Calu3 (cell line): Measurements from ENCODE around the gene GTF2H3. TPM values are rescaled to one million over a fixed set of nuclear protein-coding genes. Genes with fewer than 3 reads are reported as not detected.

ENCODE experiments used
- BruUV-seq: library from RNA; stranded (reverse); fragments of 400-500 nt; replicated peaks from 2 replicates; lab custom pipeline; 2021; lab: Mats Ljungman, UMichigan
- CTCF ChIA-PET: fragments of 300-600 bp; sonication (Branson Sonifier 250); formaldehyde crosslinking; loops from one replicate; lab custom pipeline; 2022; ENCODE audit warnings: antibody characterized with exemption; lab: Charles Lee
- DNase-seq: peaks from one replicate; pipeline ENCODE4 v3.0.0; 2022
- H3K27ac Mint-ChIP-seq: one replicate; pipeline ENCODE4 v1.8.0; 2022; ENCODE audit warnings: mixed read lengths; ENCODE audit not compliant: unreplicated experiment
- H3K27me3 Mint-ChIP-seq: one replicate; pipeline ENCODE4 v1.8.0; 2022; ENCODE audit warnings: mixed read lengths; ENCODE audit not compliant: unreplicated experiment
- H3K36me3 Mint-ChIP-seq: one replicate; pipeline ENCODE4 v1.8.0; 2022; ENCODE audit warnings: mild to moderate bottlenecking, moderate library complexity, mixed read lengths; ENCODE audit not compliant: insufficient read depth, unreplicated experiment
- H3K4me1 Mint-ChIP-seq: one replicate; pipeline ENCODE4 v1.8.0; 2022; ENCODE audit warnings: mild to moderate bottlenecking, low read depth, mixed read lengths; ENCODE audit not compliant: unreplicated experiment
- H3K4me3 Mint-ChIP-seq: one replicate; pipeline ENCODE4 v1.8.0; 2022; ENCODE audit warnings: mild to moderate bottlenecking, low read depth, moderate library complexity, mixed read lengths; ENCODE audit not compliant: unreplicated experiment
- H3K9me3 Mint-ChIP-seq: one replicate; pipeline ENCODE4 v1.8.0; 2022; ENCODE audit warnings: low read depth, mixed read lengths; ENCODE audit not compliant: unreplicated experiment
- intact Hi-C: fragments of 100-400 bp; cut with micrococcal nuclease; formaldehyde crosslinking; loops from one replicate; pipeline ENCODE4 v1.10.0; 2022; ENCODE audit not compliant: unreplicated experiment
- total RNA-seq: library from RNA; stranded (reverse); gene quantifications from 2 replicates; pipeline ENCODE4 v1.2.3, GENCODE V29; 2022
- TF ChIP-seq, protein P1 (sequence below): fragments of 200-600 bp; IDR thresholded peaks from one replicate; pipeline ENCODE4 v1.8.0; 2022; ENCODE audit warnings: antibody characterized with exemption; ENCODE audit not compliant: unreplicated experiment

Gene GTF2H3
- total RNA-seq, 1 experiment from 2014 or later = 59.8 TPM

DNA sequence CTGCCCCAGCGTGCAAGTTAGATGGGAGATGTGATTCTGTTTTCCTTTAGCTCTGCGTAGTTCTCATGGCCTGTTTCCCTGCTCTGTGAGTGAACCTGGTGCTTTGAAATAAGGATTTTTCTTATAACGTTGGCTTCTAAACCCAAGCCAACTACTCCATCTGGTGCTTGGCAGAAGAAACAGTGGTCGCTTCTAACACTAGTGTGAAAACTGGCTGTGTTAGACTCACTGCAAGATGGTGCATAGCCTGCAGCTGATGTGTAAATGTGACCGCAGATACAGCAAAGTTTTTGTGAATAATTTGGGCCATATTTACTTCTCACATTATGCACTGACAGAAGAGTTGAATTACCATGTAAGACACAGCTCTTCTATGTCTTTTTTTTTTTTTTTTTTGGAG, 12.2 kb downstream of the GTF2H3 start:
- peaks cover 61% of the 10 kb centered on the region for H3K36me3 Mint-ChIP-seq
- no TSS peak for BruUV-seq

DNA sequence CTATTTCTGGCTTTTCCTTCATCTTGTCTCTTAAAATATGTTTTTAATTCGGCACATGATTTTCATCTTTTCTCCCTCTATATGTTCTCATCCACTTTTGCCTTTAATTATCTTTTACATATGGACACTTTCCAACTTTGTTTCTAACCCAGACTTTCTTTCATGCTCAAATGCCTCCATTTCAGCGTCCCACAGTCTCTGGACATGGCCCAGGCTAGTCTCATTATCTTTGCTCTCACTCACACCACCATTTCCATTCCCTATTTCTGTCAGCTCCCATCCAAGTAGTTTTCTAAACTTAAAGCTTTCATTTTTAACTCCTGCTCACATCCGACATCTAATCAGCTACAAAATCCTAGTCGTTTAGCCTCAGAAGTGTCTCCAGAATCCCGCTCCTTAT, 14.8 kb downstream of the GTF2H3 start:
- Mint-ChIP-seq H3K4me1 (no peaks in the 10 kb centered on the region), H3K27me3 (no peaks in the 10 kb centered on the region), H3K9me3 (no peaks in the 10 kb centered on the region), H3K4me3 (no peak overlapping the region), H3K36me3 (peaks cover 64% of the 10 kb centered on the region), H3K27ac (no peak overlapping the region)
- TF ChIP-seq, protein P1, sequence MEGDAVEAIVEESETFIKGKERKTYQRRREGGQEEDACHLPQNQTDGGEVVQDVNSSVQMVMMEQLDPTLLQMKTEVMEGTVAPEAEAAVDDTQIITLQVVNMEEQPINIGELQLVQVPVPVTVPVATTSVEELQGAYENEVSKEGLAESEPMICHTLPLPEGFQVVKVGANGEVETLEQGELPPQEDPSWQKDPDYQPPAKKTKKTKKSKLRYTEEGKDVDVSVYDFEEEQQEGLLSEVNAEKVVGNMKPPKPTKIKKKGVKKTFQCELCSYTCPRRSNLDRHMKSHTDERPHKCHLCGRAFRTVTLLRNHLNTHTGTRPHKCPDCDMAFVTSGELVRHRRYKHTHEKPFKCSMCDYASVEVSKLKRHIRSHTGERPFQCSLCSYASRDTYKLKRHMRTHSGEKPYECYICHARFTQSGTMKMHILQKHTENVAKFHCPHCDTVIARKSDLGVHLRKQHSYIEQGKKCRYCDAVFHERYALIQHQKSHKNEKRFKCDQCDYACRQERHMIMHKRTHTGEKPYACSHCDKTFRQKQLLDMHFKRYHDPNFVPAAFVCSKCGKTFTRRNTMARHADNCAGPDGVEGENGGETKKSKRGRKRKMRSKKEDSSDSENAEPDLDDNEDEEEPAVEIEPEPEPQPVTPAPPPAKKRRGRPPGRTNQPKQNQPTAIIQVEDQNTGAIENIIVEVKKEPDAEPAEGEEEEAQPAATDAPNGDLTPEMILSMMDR = no peak
- intact Hi-C loops = no loop called here
- no TSS peak for BruUV-seq
- CTCF ChIA-PET = no interaction called here
- no peak for DNase-seq

More for the DNA sequence above, 12.2 kb downstream of the GTF2H3 start:
- intact Hi-C loops = no loop called here
- CTCF ChIA-PET = no interaction called here
- Mint-ChIP-seq H3K27me3 (no peaks in the 10 kb centered on the region), H3K27ac (no peak overlapping the region), H3K9me3 (no peaks in the 10 kb centered on the region), H3K4me3 (no peak overlapping the region), H3K4me1 (no peaks in the 10 kb centered on the region)
- TF ChIP-seq, protein P1 = no peak
- no peak for DNase-seq

DNA sequence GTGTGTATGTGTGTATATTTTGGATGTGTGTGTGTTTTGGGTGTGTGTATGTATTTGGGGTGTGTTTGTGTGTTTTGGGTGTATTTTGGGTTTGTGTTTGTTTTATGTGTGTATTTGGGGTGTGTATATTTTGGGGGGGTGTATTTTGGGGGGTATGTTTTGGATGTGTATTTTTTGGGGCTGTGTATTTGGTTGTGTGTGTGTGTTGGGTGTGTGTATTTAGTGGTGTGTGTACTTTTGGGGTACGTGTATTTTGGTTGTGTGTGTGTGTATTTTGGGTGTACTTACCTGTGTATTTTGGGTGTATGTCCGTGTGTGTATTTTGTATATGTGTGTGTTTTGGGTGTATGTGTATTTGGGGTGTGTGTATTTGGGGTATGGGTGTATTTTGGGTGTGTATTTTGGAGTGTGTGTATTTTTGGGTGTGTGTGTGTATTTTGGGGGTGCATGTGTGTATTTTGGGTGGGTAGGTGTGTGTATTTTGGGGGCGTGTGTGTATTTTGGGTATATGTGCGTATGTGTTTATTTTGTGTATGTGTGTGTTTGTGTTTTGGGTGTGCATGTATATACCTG, 20.6 kb downstream of the GTF2H3 start:
- no TSS peak for BruUV-seq
- Mint-ChIP-seq H3K36me3 (peaks cover 28% of the 10 kb centered on the region), H3K4me3 (no peak overlapping the region), H3K27ac (no peak overlapping the region), H3K27me3 (no peaks in the 10 kb centered on the region), H3K4me1 (no peaks in the 10 kb centered on the region), H3K9me3 (no peaks in the 10 kb centered on the region)
- intact Hi-C loops = no loop called here
- TF ChIP-seq, protein P1 = no peak
- DNase-seq = no peak
- CTCF ChIA-PET = no interaction called here

DNA sequence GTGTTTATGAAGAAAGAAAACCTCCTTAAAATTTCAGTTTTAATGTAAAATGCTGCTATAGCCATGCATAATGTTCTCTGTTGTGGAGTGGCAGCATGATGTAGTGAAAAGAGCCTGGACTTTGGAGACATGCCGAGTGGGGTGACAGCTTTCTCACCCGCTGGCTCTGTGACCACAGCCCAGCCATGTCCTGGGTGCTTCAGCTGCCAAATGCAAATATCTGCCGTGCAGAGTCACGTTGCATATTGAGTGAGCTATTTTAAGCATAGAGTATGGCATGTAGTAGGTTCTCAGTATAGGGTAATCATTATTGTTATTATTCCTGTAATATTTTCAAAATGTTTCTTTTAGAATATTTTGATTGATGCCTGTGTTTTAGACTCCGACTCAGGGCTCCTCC, 21.8 kb downstream of the GTF2H3 start:
- CTCF ChIA-PET = no interaction called here
- H3K9me3 Mint-ChIP-seq = no peaks in the 10 kb centered on the region
- H3K27me3 Mint-ChIP-seq = no peaks in the 10 kb centered on the region
- TF ChIP-seq, protein P1 = no peak
- DNase-seq = no peak
- H3K27ac Mint-ChIP-seq = no peak overlapping the region
- H3K4me1 Mint-ChIP-seq = no peaks in the 10 kb centered on the region
- H3K4me3 Mint-ChIP-seq = no peak overlapping the region
- intact Hi-C loops = no loop called here
- BruUV-seq = no TSS peak
- H3K36me3 Mint-ChIP-seq = peaks cover 24% of the 10 kb centered on the region
